ENCODE results near the gene RAB30.

Gene RAB30

DNA sequence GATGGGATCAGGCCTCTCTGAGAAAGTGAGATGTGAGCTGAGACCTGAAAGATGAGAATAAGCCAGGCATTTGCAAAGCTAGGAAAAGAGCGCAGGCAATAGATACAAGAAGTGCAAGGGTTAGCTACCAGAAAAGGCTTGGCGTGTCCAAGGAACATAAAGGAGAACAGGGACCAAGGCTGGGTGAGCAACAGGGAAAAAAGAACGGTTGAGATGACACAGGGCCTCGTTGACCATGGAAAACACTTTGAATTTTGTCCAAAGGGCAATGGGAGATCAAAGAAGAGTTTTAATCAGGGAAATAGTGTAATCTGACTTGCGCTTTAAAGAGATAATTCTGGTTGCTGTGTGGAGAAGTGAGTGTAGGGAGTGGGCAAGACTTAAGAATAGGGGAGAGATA is 35.0 kb downstream of the RAB30 start:
- Histone ChIP-seq H3K4me3 (ENCODE audit: low read depth, low read length) (no peak overlapping the region), H3K27ac (ENCODE audit: extremely low read depth, low read depth, low read length) (no peak overlapping the region), H3K4me1 (ENCODE audit: control insufficient read depth, insufficient read depth, low read length) (peaks cover 12% of the 10 kb centered on the region), H3K9me3 (ENCODE audit: control insufficient read depth, insufficient read depth, low read depth, low read length) (no peaks in the 10 kb centered on the region), H3K36me3 (ENCODE audit: control insufficient read depth in 2 of 2, insufficient read depth in 1 of 2, low read length in 2 of 2) (no peaks in the 10 kb centered on the region)
- no peak for TF ChIP-seq BCL11A (tag by site-specific recombination; IDR thresholded peaks at IDR 0.05; ENCODE audit: low read depth)
- no peak for TF ChIP-seq ZNF791 (tag by site-specific recombination; IDR thresholded peaks at IDR 0.05)
- TF ChIP-seq ZNF23 (tag by site-specific recombination; IDR thresholded peaks at IDR 0.05; ENCODE audit: borderline replicate concordance) = no peak
- no peak for TF ChIP-seq ZNF473 (tag by site-specific recombination; IDR thresholded peaks at IDR 0.05)
- TF ChIP-seq ZFP37 (tag by site-specific recombination; IDR thresholded peaks at IDR 0.05) = no peak
- no peak for TF ChIP-seq HOXC10 (CRISPR knock-in tag; IDR thresholded peaks at IDR 0.05)
- no peak for TF ChIP-seq ZNF394 (tag by site-specific recombination; IDR thresholded peaks at IDR 0.05; ENCODE audit: borderline replicate concordance)
- ChIA-PET CTCF (no interaction called here), POLR2A (no interaction called here)

DNA sequence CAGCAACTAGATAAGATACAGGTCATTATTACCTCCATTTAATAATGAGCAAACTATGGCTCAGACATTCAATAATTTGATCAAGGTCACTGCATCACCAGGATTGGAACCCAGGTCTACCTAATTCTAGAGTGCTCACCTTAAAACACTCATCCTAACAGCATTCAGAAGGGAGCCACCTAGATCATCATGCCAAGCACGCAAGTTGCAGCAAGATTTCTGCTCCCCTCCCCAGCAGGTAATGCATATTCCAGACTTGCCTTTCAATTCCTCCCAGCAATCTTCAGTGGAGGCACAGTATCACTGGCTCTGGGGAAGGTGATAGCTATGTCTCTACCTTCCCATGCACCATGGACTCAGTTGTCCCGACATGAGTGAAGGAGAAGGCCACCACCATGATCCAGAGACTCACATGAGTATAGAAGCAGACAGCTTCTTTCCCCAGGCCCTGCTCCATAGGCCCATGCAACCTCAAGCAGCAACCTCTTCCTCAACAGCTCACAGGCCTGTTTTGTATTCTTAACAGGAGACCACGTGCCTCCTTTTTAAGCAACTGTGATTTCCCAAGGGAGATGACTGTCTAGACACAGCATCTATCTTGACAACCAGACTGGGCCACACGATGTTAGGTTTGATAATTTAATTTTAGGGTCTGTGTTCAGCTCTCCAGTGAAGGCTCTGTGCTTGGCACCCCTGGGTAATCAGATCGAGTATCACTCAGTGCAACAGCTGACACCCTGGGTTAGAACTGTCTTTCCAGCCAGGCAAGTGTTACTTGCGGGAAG is 36.4 kb downstream of the RAB30 start:
- H3K27ac ChIP-seq (ENCODE audit: extremely low read depth, low read depth, low read length) = no peak overlapping the region
- ChIA-PET POLR2A (no interaction called here), CTCF (interaction anchor here (0.6 kb wide), 1 partner anchor 288 kb away, joined by 3 read pairs; no protein-coding TSS in a partner anchor)
- H3K4me1 ChIP-seq (ENCODE audit: control insufficient read depth, insufficient read depth, low read length) = peaks cover 12% of the 10 kb centered on the region
- H3K9me3 ChIP-seq (ENCODE audit: control insufficient read depth, insufficient read depth, low read depth, low read length) = no peaks in the 10 kb centered on the region
- no peak overlapping the region for H3K4me3 ChIP-seq (ENCODE audit: low read depth, low read length)
- no peak for TF ChIP-seq FEZF1 (tag by site-specific recombination; IDR thresholded peaks at IDR 0.05)
- no peak for TF ChIP-seq ZNF621 (tag by site-specific recombination; IDR thresholded peaks at IDR 0.05)
- no peak for TF ChIP-seq ZNF701 (tag by site-specific recombination; IDR thresholded peaks at IDR 0.05)
- TF ChIP-seq ZNF549 (tag by site-specific recombination; IDR thresholded peaks at IDR 0.05) = no peak
- TF ChIP-seq ZNF843 (tag by site-specific recombination; IDR thresholded peaks at IDR 0.05) = no peak
- TF ChIP-seq ZNF157 (tag by site-specific recombination; IDR thresholded peaks at IDR 0.05) = no peak
- H3K36me3 ChIP-seq (ENCODE audit: control insufficient read depth in 2 of 2, insufficient read depth in 1 of 2, low read length in 2 of 2) = no peaks in the 10 kb centered on the region

GRCh38 chr11:83034673-83035014 is 37.1 kb downstream of the RAB30 start:
- Histone ChIP-seq H3K36me3 (ENCODE audit: control insufficient read depth in 2 of 2, insufficient read depth in 1 of 2, low read length in 2 of 2) (no peaks in the 10 kb centered on the region), H3K4me1 (ENCODE audit: control insufficient read depth, insufficient read depth, low read length) (peaks cover 12% of the 10 kb centered on the region), H3K27ac (ENCODE audit: extremely low read depth, low read depth, low read length) (no peak overlapping the region), H3K4me3 (ENCODE audit: low read depth, low read length) (no peak overlapping the region), H3K9me3 (ENCODE audit: control insufficient read depth, insufficient read depth, low read depth, low read length) (no peaks in the 10 kb centered on the region)
- ChIA-PET POLR2A (no interaction called here), CTCF (interaction anchor here (0.6 to 1.1 kb wide), 2 partner anchors 9 to 287 kb away, joined by 3 read pairs; no protein-coding TSS in a partner anchor)
- no peak for TF ChIP-seq ZNF529 (tag by site-specific recombination; IDR thresholded peaks at IDR 0.05; ENCODE audit: insufficient replicate concordance)
- no peak for TF ChIP-seq ZNF664 (tag by site-specific recombination; IDR thresholded peaks at IDR 0.05)
- TF ChIP-seq ZNF521 (tag by site-specific recombination; IDR thresholded peaks at IDR 0.05) = no peak
- no peak for TF ChIP-seq EGR2 (tag by site-specific recombination; IDR thresholded peaks at IDR 0.05; ENCODE audit: low read depth)
- no peak for TF ChIP-seq ZNF629 (tag by site-specific recombination; IDR thresholded peaks at IDR 0.05)
- TF ChIP-seq ZNF354C (tag by site-specific recombination; IDR thresholded peaks at IDR 0.05; ENCODE audit: borderline replicate concordance, low read depth) = no peak
- TF ChIP-seq, protein P1, sequence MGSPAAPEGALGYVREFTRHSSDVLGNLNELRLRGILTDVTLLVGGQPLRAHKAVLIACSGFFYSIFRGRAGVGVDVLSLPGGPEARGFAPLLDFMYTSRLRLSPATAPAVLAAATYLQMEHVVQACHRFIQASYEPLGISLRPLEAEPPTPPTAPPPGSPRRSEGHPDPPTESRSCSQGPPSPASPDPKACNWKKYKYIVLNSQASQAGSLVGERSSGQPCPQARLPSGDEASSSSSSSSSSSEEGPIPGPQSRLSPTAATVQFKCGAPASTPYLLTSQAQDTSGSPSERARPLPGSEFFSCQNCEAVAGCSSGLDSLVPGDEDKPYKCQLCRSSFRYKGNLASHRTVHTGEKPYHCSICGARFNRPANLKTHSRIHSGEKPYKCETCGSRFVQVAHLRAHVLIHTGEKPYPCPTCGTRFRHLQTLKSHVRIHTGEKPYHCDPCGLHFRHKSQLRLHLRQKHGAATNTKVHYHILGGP (tag by site-specific recombination; IDR thresholded peaks at IDR 0.05) = no peak
- TF ChIP-seq YY2 (tag by site-specific recombination; IDR thresholded peaks at IDR 0.05) = no peak
- TF ChIP-seq ZEB2 (tag by site-specific recombination; IDR thresholded peaks at IDR 0.05) = no peak
- TF ChIP-seq, protein P2, sequence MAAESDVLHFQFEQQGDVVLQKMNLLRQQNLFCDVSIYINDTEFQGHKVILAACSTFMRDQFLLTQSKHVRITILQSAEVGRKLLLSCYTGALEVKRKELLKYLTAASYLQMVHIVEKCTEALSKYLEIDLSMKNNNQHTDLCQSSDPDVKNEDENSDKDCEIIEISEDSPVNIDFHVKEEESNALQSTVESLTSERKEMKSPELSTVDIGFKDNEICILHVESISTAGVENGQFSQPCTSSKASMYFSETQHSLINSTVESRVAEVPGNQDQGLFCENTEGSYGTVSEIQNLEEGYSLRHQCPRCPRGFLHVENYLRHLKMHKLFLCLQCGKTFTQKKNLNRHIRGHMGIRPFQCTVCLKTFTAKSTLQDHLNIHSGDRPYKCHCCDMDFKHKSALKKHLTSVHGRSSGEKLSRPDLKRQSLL (tag by site-specific recombination; IDR thresholded peaks at IDR 0.05) = no peak
- no peak for TF ChIP-seq ZNF658 (tag by site-specific recombination; IDR thresholded peaks at IDR 0.05)
- no peak for TF ChIP-seq INSM2 (tag by site-specific recombination; IDR thresholded peaks at IDR 0.05)
- TF ChIP-seq ZNF654 (tag by site-specific recombination; IDR thresholded peaks at IDR 0.05; ENCODE audit: low read depth) = no peak
- no peak for TF ChIP-seq YY1 (tag by site-specific recombination; IDR thresholded peaks at IDR 0.05)
- TF ChIP-seq ZNF830 (tag by site-specific recombination; IDR thresholded peaks at IDR 0.05; ENCODE audit: low read depth) = no peak
- TF ChIP-seq ZNF777 (tag by site-specific recombination; IDR thresholded peaks at IDR 0.05; ENCODE audit: borderline replicate concordance) = no peak
